K562 (cell line): Measurements from ENCODE around the gene SFT2D2. TPM values are rescaled to one million over a fixed set of nuclear protein-coding genes. Genes with fewer than 3 reads are reported as not detected.

ENCODE experiments used
- ATF3 ChIP-seq, 2 experiments: fragments of 450-650 bp in 1 of 2; sonication (generic) in 1 of 2; formaldehyde crosslinking in 1 of 2; IDR thresholded peaks in 1 of 2; conservative IDR thresholded peaks in 1 of 2; 2 replicates each; pipeline versions ENCODE4 v1.6.1 to v1.8.1; 2016 to 2023; ENCODE audit warnings: mild to moderate bottlenecking in 2 of 2, moderate library complexity in 2 of 2, inconsistent platforms in 1 of 2, missing genetic modification reagents in 1 of 2
- CHCHD3 ChIP-seq: fragments of 250-450 bp; sonication (Bioruptor Pico); IDR thresholded peaks from 2 replicates; pipeline ENCODE4 v2.1.2; 2022; ENCODE audit warnings: mild to moderate bottlenecking
- DEAF1 ChIP-seq: fragments of 450-650 bp; formaldehyde crosslinking; IDR thresholded peaks from 2 replicates; pipeline ENCODE4 v1.4.0; 2020; ENCODE audit warnings: mild to moderate bottlenecking, moderate library complexity
- EHMT2 ChIP-seq: fragments of 450-650 bp; IDR thresholded peaks from 2 replicates; pipeline ENCODE4 v1.6.1; 2018; ENCODE audit warnings: antibody characterized with exemption
- HDGF ChIP-seq: fragments of 450-650 bp; IDR thresholded peaks from 2 replicates; pipeline ENCODE4 v1.6.1; 2016
- HES1 ChIP-seq: fragments of 450-650 bp; IDR thresholded peaks from 2 replicates; pipeline ENCODE4 v1.6.1; 2016; ENCODE audit warnings: low read depth, mild to moderate bottlenecking, moderate library complexity
- HNRNPUL1 ChIP-seq: fragments of 200-400 bp; formaldehyde crosslinking; IDR thresholded peaks from 2 replicates; pipeline ENCODE4 v1.6.1; 2017; ENCODE audit warnings: low read length
- ID3 ChIP-seq, 2 experiments: fragments of 250-450 bp in 1 of 2; fragments of 450-650 bp in 1 of 2; sonication (Bioruptor Pico) in 1 of 2; IDR thresholded peaks; 2 replicates each; pipeline versions ENCODE4 v1.6.1 to v1.8.0; 2016 to 2021; ENCODE audit warnings: mild to moderate bottlenecking in 2 of 2, moderate library complexity in 2 of 2, missing compliant biosample characterization in 1 of 2, missing genetic modification characterization in 1 of 2
- MBD1 ChIP-seq: fragments of 250-450 bp; sonication (Bioruptor Pico); IDR thresholded peaks from 2 replicates; pipeline ENCODE4 v1.8.0; 2022; ENCODE audit warnings: inconsistent platforms
- SIN3B ChIP-seq: fragments of 450-650 bp; IDR thresholded peaks from 2 replicates; pipeline ENCODE4 v1.6.1; 2017; ENCODE audit warnings: low read depth, mild to moderate bottlenecking, moderate library complexity
- TEAD1 ChIP-seq, 2 experiments: fragments of 450-650 bp in 1 of 2; sonication (generic) in 1 of 2; formaldehyde crosslinking; IDR thresholded peaks; 2 replicates each; pipeline versions ENCODE4 v1.4.0 to v1.8.0; 2020 to 2022; ENCODE audit warnings: mild to moderate bottlenecking in 2 of 2, missing genetic modification reagents in 1 of 2
- ZNF174 ChIP-seq: fragments of 250-450 bp; sonication (Bioruptor Pico); IDR thresholded peaks from 2 replicates; pipeline ENCODE4 v1.4.0; 2020; ENCODE audit warnings: mild to moderate bottlenecking
- ZNF253 ChIP-seq: fragments of 250-450 bp; sonication (Bioruptor Pico); conservative IDR thresholded peaks from 2 replicates; pipeline ENCODE4 v1.6.1; 2021; ENCODE audit warnings: mild to moderate bottlenecking
- ZNF511 ChIP-seq: sonication (generic); formaldehyde crosslinking; IDR thresholded peaks from 2 replicates; pipeline ENCODE4 v1.8.0; 2022; ENCODE audit warnings: mild to moderate bottlenecking, missing genetic modification reagents
- ZNF518B ChIP-seq: fragments of 250-450 bp; sonication (Bioruptor Pico); IDR thresholded peaks from 2 replicates; pipeline ENCODE4 v1.5.0; 2021; ENCODE audit warnings: mild to moderate bottlenecking, moderate library complexity
- ZNF57 ChIP-seq: fragments of 450-650 bp; formaldehyde crosslinking; IDR thresholded peaks from 2 replicates; pipeline ENCODE4 v1.4.0; 2020; ENCODE audit warnings: mild to moderate bottlenecking, moderate library complexity
- ZNF830 ChIP-seq: fragments of 250-450 bp; sonication (Bioruptor Pico); IDR thresholded peaks from 2 replicates; pipeline ENCODE4 v1.5.0; 2021; ENCODE audit warnings: mild to moderate bottlenecking
- polyA plus RNA-seq, 8 experiments: library from polyadenylated mRNA; depleted of rRNA in 4 of 8; stranded (reverse) in 5 of 8; unstranded in 3 of 8; fragments of >200 nt; fragmentation: Nextera tagmentation in 2 of 8; fragmentation: Illumina TruSeq in 1 of 8; extraction: Ambion mirVana in 2 of 8; extraction: Trizol in 1 of 8; gene quantifications; 2 replicates each; pipeline versions ENCODE4 v1.2.1 to v1.2.3, GENCODE V29; 2011 to 2014; ENCODE audit warnings: inconsistent platforms in 1 of 8, missing spikeins in 1 of 8
- total RNA-seq, 7 experiments: library from RNA; depleted of rRNA in 6 of 7; stranded (reverse); fragments of >200 nt in 6 of 7; fragmentation: Illumina TruSeq in 2 of 7; extraction: Trizol in 2 of 7; gene quantifications; 2 replicates each; pipeline versions ENCODE4 v1.2.1 to v1.2.3, GENCODE V29; 2011 to 2021; ENCODE audit warnings: low replicate concordance in 1 of 7

SFT2D2 gene
- total and polyA plus RNA-seq, 9 of the 15 experiments (the other 6 are each of a cell fraction or from before 2014, with no cell fraction given): 3.4 to 50.1 (median 21.6) TPM

GRCh38 chr1:168234846-168235547, 9.2 kb downstream of the SFT2D2 start (continued):
- no peak for TF ChIP-seq ZNF253 (CRISPR knock-in tag)
- no peak for TF ChIP-seq HDGF
- no peak for TF ChIP-seq CHCHD3 (CRISPR knock-in tag)
- TF ChIP-seq ATF3 (IDR thresholded peaks at IDR 0.05): no peak
- no peak for TF ChIP-seq ATF3 (CRISPR knock-in tag; conservative IDR thresholded peaks at IDR 0.05)
- TF ChIP-seq ZNF57 (CRISPR knock-in tag): no peak
- TF ChIP-seq ZNF174: no peak
- no peak for TF ChIP-seq ZNF511 (CRISPR knock-in tag)
- peak; percentile 65 for TF ChIP-seq DEAF1
- no peak for TF ChIP-seq HNRNPUL1
- TF ChIP-seq TEAD1 (CRISPR knock-in tag; IDR thresholded peaks at IDR 0.05): no peak
- TF ChIP-seq SIN3B: no peak
- no peak for TF ChIP-seq EHMT2
- TF ChIP-seq MBD1: no peak
- no peak for TF ChIP-seq ZNF518B (CRISPR knock-in tag)
- TF ChIP-seq HES1: no peak
- no peak for TF ChIP-seq ID3 (CRISPR knock-in tag; IDR thresholded peaks at IDR 0.05)
- no peak for TF ChIP-seq ID3 (tag; IDR thresholded peaks at IDR 0.05)
- no peak for TF ChIP-seq ZNF830 (CRISPR knock-in tag)
